ENCODE results near the gene PLAAT5.

Gene PLAAT5

GRCh38 chr11:63511048-63511748, 20.2 kb upstream of the PLAAT5 start:
- FAIRE-seq = no peak

GRCh38 chr11:63510360-63511047, 19.5 kb upstream of the PLAAT5 start:
- no peak for FAIRE-seq

GRCh38 chr11:63508745-63509144, 17.8 kb upstream of the PLAAT5 start:
- no peak for FAIRE-seq

- no peak for FAIRE-seq
These were observed 17.0 kb upstream of the PLAAT5 start for GRCh38 chr11:63508009-63508408.

- FAIRE-seq = no peak
These were observed 16.5 kb upstream of the PLAAT5 start for GRCh38 chr11:63507511-63507910.

- no peak for FAIRE-seq
These were observed 15.9 kb upstream of the PLAAT5 start for GRCh38 chr11:63506876-63507275.

GRCh38 chr11:63505857-63506528, 15.0 kb upstream of the PLAAT5 start, which contains the start of gene LGALS12:
LGALS12 (plus strand) TSS chr11:63506084; CDS start chr11:63506459, 375 bp downstream.
- no peak for FAIRE-seq

- FAIRE-seq = no peak
These were observed 14.1 kb upstream of the PLAAT5 start for GRCh38 chr11:63504933-63505586.

GRCh38 chr11:63504054-63504453, 13.1 kb upstream of the PLAAT5 start:
- FAIRE-seq = no peak

- FAIRE-seq = no peak
These were observed 12.5 kb upstream of the PLAAT5 start for GRCh38 chr11:63503492-63503891.

GRCh38 chr11:63502252-63502820, 11.4 kb upstream of the PLAAT5 start:
- no peak for FAIRE-seq

- no peak for FAIRE-seq
These were observed 10.3 kb upstream of the PLAAT5 start for GRCh38 chr11:63501236-63501635.

GRCh38 chr11:63499874-63500273, 8.9 kb upstream of the PLAAT5 start:
- no peak for FAIRE-seq

- no peak for FAIRE-seq
These were observed 4.0 kb upstream of the PLAAT5 start for GRCh38 chr11:63494975-63495374.

GRCh38 chr11:63493127-63493526, 2.2 kb upstream of the PLAAT5 start:
- no peak for FAIRE-seq

- FAIRE-seq = no peak
These were observed 1.5 kb upstream of the PLAAT5 start for GRCh38 chr11:63492441-63492840.

GRCh38 chr11:63491636-63492372, 837 bp upstream of the PLAAT5 start:
- FAIRE-seq = no peak

GRCh38 chr11:63491240-63491587, 247 bp upstream of the PLAAT5 start:
- FAIRE-seq = no peak

GRCh38 chr11:63489879-63490278, 1.1 kb downstream of the PLAAT5 start:
- FAIRE-seq = no peak

GRCh38 chr11:63488789-63489188, 2.2 kb downstream of the PLAAT5 start:
- FAIRE-seq = no peak

GRCh38 chr11:63485777-63486176, 5.2 kb downstream of the PLAAT5 start:
- no peak for FAIRE-seq

GRCh38 chr11:63480039-63480438, 10.9 kb downstream of the PLAAT5 start:
- no peak for FAIRE-seq
